T-helper 1 cell treated with Interleukin-12 subunit alpha and Interleukin-12 subunit beta and Interleukin-4 antibody, amounts not matched to agents 30 μg/mL and 1 μg/mL, for 36 hours (primary cell): Measurements from ENCODE around the gene SPNS3.

Experiments
- H3K27ac Mint-ChIP-seq: one replicate; pipeline ENCODE4 v1.8.0; 2021; ENCODE audit warnings: mild to moderate bottlenecking, mixed read lengths
- H3K27me3 Mint-ChIP-seq: one replicate; pipeline ENCODE4 v1.8.0; 2021; ENCODE audit warnings: low read depth, mixed read lengths
- H3K36me3 Mint-ChIP-seq: one replicate; pipeline ENCODE4 v1.8.0; 2021; ENCODE audit warnings: low read depth, mixed read lengths
- H3K4me1 Mint-ChIP-seq: one replicate; pipeline ENCODE4 v1.8.0; 2021; ENCODE audit warnings: low read depth, mixed read lengths
- H3K4me3 Mint-ChIP-seq: one replicate; pipeline ENCODE4 v1.8.0; 2021; ENCODE audit warnings: mild to moderate bottlenecking, moderate library complexity, mixed read lengths
- H3K9me3 Mint-ChIP-seq: one replicate; pipeline ENCODE4 v1.8.0; 2021; ENCODE audit warnings: mixed read lengths

Gene SPNS3

GRCh38 chr17:4512156-4513112, 78.7 kb downstream of the SPNS3 start:
- no peak overlapping the region for H3K27ac Mint-ChIP-seq
- H3K4me1 Mint-ChIP-seq: peaks cover 17% of the 10 kb centered on the region
- H3K27me3 Mint-ChIP-seq: peaks cover 7% of the 10 kb centered on the region
- no peak overlapping the region for H3K4me3 Mint-ChIP-seq
- H3K9me3 Mint-ChIP-seq: no peaks in the 10 kb centered on the region
- H3K36me3 Mint-ChIP-seq: no peaks in the 10 kb centered on the region

- Mint-ChIP-seq H3K27me3 (peaks cover 7% of the 10 kb centered on the region), H3K4me1 (peaks cover 19% of the 10 kb centered on the region), H3K36me3 (no peaks in the 10 kb centered on the region), H3K4me3 (no peak overlapping the region), H3K9me3 (no peaks in the 10 kb centered on the region), H3K27ac (no peak overlapping the region)
These were observed 79.6 kb downstream of the SPNS3 start for GRCh38 chr17:4513113-4514032.

- no peaks in the 10 kb centered on the region for H3K9me3 Mint-ChIP-seq
- no peak overlapping the region for H3K4me3 Mint-ChIP-seq
- peaks cover 12% of the 10 kb centered on the region for H3K4me1 Mint-ChIP-seq
- H3K27me3 Mint-ChIP-seq: peaks cover 7% of the 10 kb centered on the region
- H3K36me3 Mint-ChIP-seq: no peaks in the 10 kb centered on the region
- no peak overlapping the region for H3K27ac Mint-ChIP-seq
These were observed 80.5 kb downstream of the SPNS3 start for GRCh38 chr17:4514206-4514605.

- H3K4me1 Mint-ChIP-seq: peaks cover 6% of the 10 kb centered on the region
- H3K36me3 Mint-ChIP-seq: no peaks in the 10 kb centered on the region
- no peaks in the 10 kb centered on the region for H3K9me3 Mint-ChIP-seq
- H3K4me3 Mint-ChIP-seq: no peak overlapping the region
- H3K27me3 Mint-ChIP-seq: peaks cover 7% of the 10 kb centered on the region
- H3K27ac Mint-ChIP-seq: no peak overlapping the region
These were observed 81.0 kb downstream of the SPNS3 start for GRCh38 chr17:4514779-4515178.

GRCh38 chr17:4515501-4515900, 81.8 kb downstream of the SPNS3 start:
- H3K4me3 Mint-ChIP-seq: no peak overlapping the region
- no peak overlapping the region for H3K27ac Mint-ChIP-seq
- H3K9me3 Mint-ChIP-seq: no peaks in the 10 kb centered on the region
- no peaks in the 10 kb centered on the region for H3K36me3 Mint-ChIP-seq
- peaks cover 7% of the 10 kb centered on the region for H3K27me3 Mint-ChIP-seq
- peaks cover 5% of the 10 kb centered on the region for H3K4me1 Mint-ChIP-seq

GRCh38 chr17:4516735-4517134, 83.0 kb downstream of the SPNS3 start:
- Mint-ChIP-seq H3K9me3 (no peaks in the 10 kb centered on the region), H3K36me3 (no peaks in the 10 kb centered on the region), H3K27ac (no peak overlapping the region), H3K4me1 (peaks cover 2% of the 10 kb centered on the region), H3K4me3 (no peak overlapping the region), H3K27me3 (no peaks in the 10 kb centered on the region)

GRCh38 chr17:4518901-4519300, 85.2 kb downstream of the SPNS3 start:
- no peaks in the 10 kb centered on the region for H3K9me3 Mint-ChIP-seq
- H3K36me3 Mint-ChIP-seq: no peaks in the 10 kb centered on the region
- no peak overlapping the region for H3K4me3 Mint-ChIP-seq

GRCh38 chr17:4519361-4519788, 85.6 kb downstream of the SPNS3 start:
- H3K27me3 Mint-ChIP-seq: no peaks in the 10 kb centered on the region
- no peaks in the 10 kb centered on the region for H3K9me3 Mint-ChIP-seq
- peaks cover 2% of the 10 kb centered on the region for H3K4me1 Mint-ChIP-seq
- no peak overlapping the region for H3K27ac Mint-ChIP-seq
- H3K4me3 Mint-ChIP-seq: no peak overlapping the region
- H3K36me3 Mint-ChIP-seq: no peaks in the 10 kb centered on the region

More at GRCh38 chr17:4518901-4519300, 85.2 kb downstream of the SPNS3 start:
- Mint-ChIP-seq H3K27ac (no peak overlapping the region), H3K27me3 (no peaks in the 10 kb centered on the region), H3K4me1 (peaks cover 2% of the 10 kb centered on the region)

- Mint-ChIP-seq H3K4me3 (no peak overlapping the region), H3K27ac (no peak overlapping the region), H3K4me1 (peaks cover 2% of the 10 kb centered on the region), H3K9me3 (no peaks in the 10 kb centered on the region), H3K36me3 (no peaks in the 10 kb centered on the region), H3K27me3 (no peaks in the 10 kb centered on the region)
These were observed 86.5 kb downstream of the SPNS3 start for GRCh38 chr17:4520060-4520893.

- H3K27ac Mint-ChIP-seq: no peak overlapping the region
- no peaks in the 10 kb centered on the region for H3K36me3 Mint-ChIP-seq
- H3K4me1 Mint-ChIP-seq: peaks cover 2% of the 10 kb centered on the region
- no peaks in the 10 kb centered on the region for H3K9me3 Mint-ChIP-seq
- H3K27me3 Mint-ChIP-seq: no peaks in the 10 kb centered on the region
- no peak overlapping the region for H3K4me3 Mint-ChIP-seq
These were observed 87.3 kb downstream of the SPNS3 start for GRCh38 chr17:4520894-4521600.

GRCh38 chr17:4522661-4523060, 88.9 kb downstream of the SPNS3 start:
- Mint-ChIP-seq H3K36me3 (no peaks in the 10 kb centered on the region), H3K4me3 (no peak overlapping the region), H3K9me3 (no peaks in the 10 kb centered on the region), H3K27ac (no peak overlapping the region), H3K4me1 (peaks cover 2% of the 10 kb centered on the region), H3K27me3 (peaks cover 13% of the 10 kb centered on the region)

GRCh38 chr17:4523946-4524345, 90.2 kb downstream of the SPNS3 start:
- no peak overlapping the region for H3K27ac Mint-ChIP-seq
- no peaks in the 10 kb centered on the region for H3K9me3 Mint-ChIP-seq
- H3K4me1 Mint-ChIP-seq: no peaks in the 10 kb centered on the region
- no peak overlapping the region for H3K4me3 Mint-ChIP-seq
- no peaks in the 10 kb centered on the region for H3K36me3 Mint-ChIP-seq
- peaks cover 13% of the 10 kb centered on the region for H3K27me3 Mint-ChIP-seq

GRCh38 chr17:4525691-4526397, 92.1 kb downstream of the SPNS3 start:
- Mint-ChIP-seq H3K27ac (no peak overlapping the region), H3K36me3 (no peaks in the 10 kb centered on the region), H3K4me3 (no peak overlapping the region), H3K4me1 (no peaks in the 10 kb centered on the region), H3K27me3 (peaks cover 13% of the 10 kb centered on the region), H3K9me3 (no peaks in the 10 kb centered on the region)
